Measurements from ENCODE around the gene KATNB1. TPM values are rescaled to one million over a fixed set of nuclear protein-coding genes. Genes with fewer than 3 reads are reported as not detected.

KATNB1 gene
- total RNA-seq, 1 experiment from 2014 or later = 37.7 TPM

GRCh38 chr16:57747091-57747490 lies 11.5 kb downstream of the KATNB1 start:
- H3K4me3 ChIP-seq (ENCODE audit: low read length) = no peak overlapping the region
- no peaks in the 10 kb centered on the region for H3K4me1 ChIP-seq (ENCODE audit: insufficient read depth, low read length)
- H3K9me3 ChIP-seq (ENCODE audit: low read length) = no peaks in the 10 kb centered on the region
- no peak overlapping the region for H3K9ac ChIP-seq (ENCODE audit: low read length)
- ChIA-PET POLR2A (ENCODE audit: unreplicated experiment) (no interaction called here), CTCF (no interaction called here)
- H2AFZ ChIP-seq (ENCODE audit: low read length) = no peak overlapping the region
- no peak overlapping the region for H3K4me2 ChIP-seq (ENCODE audit: low read length)
- DNase-seq = no peak
- ATAC-seq = no peak
- H3F3A ChIP-seq (ENCODE audit: low read length, unreplicated experiment) = no peaks in the 10 kb centered on the region
- TF ChIP-seq EZH2phosphoT487 (IDR thresholded peaks at IDR 0.05; ENCODE audit: borderline replicate concordance, low read length) (no peak), EZH2 (IDR thresholded peaks at IDR 0.05; ENCODE audit: low read length, unreplicated experiment) (no peak), CTCF (conservative IDR thresholded peaks at IDR 0.05; ENCODE audit: low read depth, low read length) (no peak)
- intact Hi-C loops (cut with micrococcal nuclease) = no loop called here
- no TSS peak for BruUV-seq (replicated peaks)
- no peaks in the 10 kb centered on the region for H3K79me2 ChIP-seq (ENCODE audit: low read length)
- no peaks in the 10 kb centered on the region for H3K27me3 ChIP-seq (ENCODE audit: low read length)
- H3K9me2 ChIP-seq (replicated peaks; ENCODE audit: low read length) = no peaks in the 10 kb centered on the region
- no peaks in the 10 kb centered on the region for H3K36me3 ChIP-seq (ENCODE audit: low read depth, low read length)
- H4K20me1 ChIP-seq (ENCODE audit: low read length) = no peaks in the 10 kb centered on the region
- H3K27ac ChIP-seq (ENCODE audit: low read length) = no peak overlapping the region

GRCh38 chr16:57747496-57747895 lies 11.9 kb downstream of the KATNB1 start:
- no TSS peak for BruUV-seq (replicated peaks)
- no peak overlapping the region for H3K4me2 ChIP-seq (ENCODE audit: low read length)
- no peaks in the 10 kb centered on the region for H3K9me3 ChIP-seq (ENCODE audit: low read length)
- H3K9ac ChIP-seq (ENCODE audit: low read length) = no peak overlapping the region
- CTCF ChIA-PET = no interaction called here
- H4K20me1 ChIP-seq (ENCODE audit: low read length) = no peaks in the 10 kb centered on the region
- H3K79me2 ChIP-seq (ENCODE audit: low read length) = no peaks in the 10 kb centered on the region
- no peak overlapping the region for H2AFZ ChIP-seq (ENCODE audit: low read length)
- DNase-seq (no peak), ATAC-seq (no peak)
- no peak overlapping the region for H3K27ac ChIP-seq (ENCODE audit: low read length)
- POLR2A ChIA-PET (ENCODE audit: unreplicated experiment) = no interaction called here
- no peaks in the 10 kb centered on the region for H3K4me1 ChIP-seq (ENCODE audit: insufficient read depth, low read length)
- H3K36me3 ChIP-seq (ENCODE audit: low read depth, low read length) = no peaks in the 10 kb centered on the region
- intact Hi-C loops (cut with micrococcal nuclease) = no loop called here
- no peak for TF ChIP-seq EZH2 (IDR thresholded peaks at IDR 0.05; ENCODE audit: low read length, unreplicated experiment)
- TF ChIP-seq CTCF (conservative IDR thresholded peaks at IDR 0.05; ENCODE audit: low read depth, low read length) = no peak
- no peak for TF ChIP-seq EZH2phosphoT487 (IDR thresholded peaks at IDR 0.05; ENCODE audit: borderline replicate concordance, low read length)
- no peaks in the 10 kb centered on the region for H3F3A ChIP-seq (ENCODE audit: low read length, unreplicated experiment)
- no peaks in the 10 kb centered on the region for H3K9me2 ChIP-seq (replicated peaks; ENCODE audit: low read length)
- H3K4me3 ChIP-seq (ENCODE audit: low read length) = no peak overlapping the region
- no peaks in the 10 kb centered on the region for H3K27me3 ChIP-seq (ENCODE audit: low read length)

GRCh38 chr16:57747996-57748395 lies 12.4 kb downstream of the KATNB1 start:
- Histone ChIP-seq H3K36me3 (ENCODE audit: low read depth, low read length) (no peaks in the 10 kb centered on the region), H2AFZ (ENCODE audit: low read length) (no peak overlapping the region), H3K9me2 (replicated peaks; ENCODE audit: low read length) (no peaks in the 10 kb centered on the region), H3K9ac (ENCODE audit: low read length) (no peak overlapping the region), H3K4me3 (ENCODE audit: low read length) (no peak overlapping the region), H3K4me1 (ENCODE audit: insufficient read depth, low read length) (no peaks in the 10 kb centered on the region), H3K27ac (ENCODE audit: low read length) (no peak overlapping the region), H3F3A (ENCODE audit: low read length, unreplicated experiment) (no peaks in the 10 kb centered on the region), H4K20me1 (ENCODE audit: low read length) (no peaks in the 10 kb centered on the region), H3K4me2 (ENCODE audit: low read length) (no peak overlapping the region), H3K79me2 (ENCODE audit: low read length) (no peaks in the 10 kb centered on the region), H3K9me3 (ENCODE audit: low read length) (no peaks in the 10 kb centered on the region), H3K27me3 (ENCODE audit: low read length) (no peaks in the 10 kb centered on the region)
- no peak for ATAC-seq
- intact Hi-C loops (cut with micrococcal nuclease) = no loop called here
- TF ChIP-seq EZH2phosphoT487 (IDR thresholded peaks at IDR 0.05; ENCODE audit: borderline replicate concordance, low read length) = no peak
- TF ChIP-seq CTCF (conservative IDR thresholded peaks at IDR 0.05; ENCODE audit: low read depth, low read length) = no peak
- TF ChIP-seq EZH2 (IDR thresholded peaks at IDR 0.05; ENCODE audit: low read length, unreplicated experiment) = no peak
- DNase-seq = no peak
- ChIA-PET POLR2A (ENCODE audit: unreplicated experiment) (no interaction called here), CTCF (no interaction called here)
- BruUV-seq (replicated peaks) = no TSS peak
